Measurements from ENCODE around the gene ZNF432.

DNA sequence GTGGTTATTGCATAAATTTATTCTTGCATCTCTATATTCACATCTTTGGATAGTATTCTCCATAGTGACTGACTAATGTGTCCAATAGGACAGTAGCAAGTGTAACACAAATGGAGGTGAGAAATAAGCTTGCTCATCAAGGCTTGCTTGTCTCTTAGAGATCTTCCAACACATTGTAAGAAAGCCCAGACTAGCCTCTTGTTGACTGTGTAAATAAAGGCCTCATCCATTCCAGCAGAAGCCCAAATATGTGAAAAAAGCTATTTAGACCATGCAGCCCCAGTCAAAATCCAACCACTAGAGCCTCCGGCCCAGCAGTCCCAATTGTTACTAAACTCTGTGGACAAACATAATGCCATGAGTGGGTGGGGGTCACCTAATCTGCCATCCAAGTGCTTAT is 38.0 kb downstream of the ZNF432 start:
- TF ChIP-seq, protein P1, sequence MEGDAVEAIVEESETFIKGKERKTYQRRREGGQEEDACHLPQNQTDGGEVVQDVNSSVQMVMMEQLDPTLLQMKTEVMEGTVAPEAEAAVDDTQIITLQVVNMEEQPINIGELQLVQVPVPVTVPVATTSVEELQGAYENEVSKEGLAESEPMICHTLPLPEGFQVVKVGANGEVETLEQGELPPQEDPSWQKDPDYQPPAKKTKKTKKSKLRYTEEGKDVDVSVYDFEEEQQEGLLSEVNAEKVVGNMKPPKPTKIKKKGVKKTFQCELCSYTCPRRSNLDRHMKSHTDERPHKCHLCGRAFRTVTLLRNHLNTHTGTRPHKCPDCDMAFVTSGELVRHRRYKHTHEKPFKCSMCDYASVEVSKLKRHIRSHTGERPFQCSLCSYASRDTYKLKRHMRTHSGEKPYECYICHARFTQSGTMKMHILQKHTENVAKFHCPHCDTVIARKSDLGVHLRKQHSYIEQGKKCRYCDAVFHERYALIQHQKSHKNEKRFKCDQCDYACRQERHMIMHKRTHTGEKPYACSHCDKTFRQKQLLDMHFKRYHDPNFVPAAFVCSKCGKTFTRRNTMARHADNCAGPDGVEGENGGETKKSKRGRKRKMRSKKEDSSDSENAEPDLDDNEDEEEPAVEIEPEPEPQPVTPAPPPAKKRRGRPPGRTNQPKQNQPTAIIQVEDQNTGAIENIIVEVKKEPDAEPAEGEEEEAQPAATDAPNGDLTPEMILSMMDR (IDR thresholded peaks at IDR 0.05) = no peak
- TF ChIP-seq POLR2A (IDR thresholded peaks at IDR 0.05) = no peak
